Loucy (cell line): ENCODE results near the gene TM2D3.
"Not testable (repeated sequence)": the region's sequence is repeated elsewhere in the genome, so short reads cannot be mapped to it uniquely, and the experiment has no call there.

Experiments used
- H2AFZ ChIP-seq: fragments of 200-600 bp; sonication (generic); 2 replicates; pipeline ENCODE4 v1.6.0; 2016; ENCODE audit warnings: antibody characterized with exemption, mild to moderate bottlenecking, low read length, moderate library complexity
- H3F3A ChIP-seq: fragments of 200-600 bp; 2 replicates; pipeline ENCODE4 v1.6.0; 2016; ENCODE audit warnings: antibody characterized with exemption, low read depth, mild to moderate bottlenecking
- H3K27me3 ChIP-seq: fragments of 200-600 bp; sonication (generic); 2 replicates; pipeline ENCODE4 v1.6.1; 2014; ENCODE audit warnings: low read length, mild to moderate bottlenecking; ENCODE audit not compliant: insufficient read depth, poor library complexity, severe bottlenecking
- H3K36me3 ChIP-seq: fragments of 200-600 bp; sonication (generic); 2 replicates; pipeline ENCODE4 v1.6.1; 2016; ENCODE audit warnings: low read length; ENCODE audit not compliant: insufficient read depth
- H3K4me1 ChIP-seq: fragments of 200-600 bp; sonication (generic); 2 replicates; pipeline ENCODE4 v1.5.1; 2014; ENCODE audit warnings: low read length, mild to moderate bottlenecking; ENCODE audit not compliant: insufficient read depth, poor library complexity, severe bottlenecking
- H3K4me2 ChIP-seq: fragments of 200-600 bp; sonication (generic); 2 replicates; pipeline ENCODE4 v1.6.0; 2014; ENCODE audit warnings: antibody characterized with exemption, low read length, low read depth, mild to moderate bottlenecking; ENCODE audit not compliant: poor library complexity, severe bottlenecking
- H3K4me3 ChIP-seq: fragments of 200-600 bp; sonication (generic); 2 replicates; pipeline ENCODE4 v1.5.1; 2014; ENCODE audit warnings: low read length, mild to moderate bottlenecking, mixed read lengths; ENCODE audit not compliant: poor library complexity, severe bottlenecking
- H3K79me2 ChIP-seq: fragments of 200-600 bp; sonication (generic); 2 replicates; pipeline ENCODE4 v1.6.1; 2014; ENCODE audit warnings: low read length; ENCODE audit not compliant: insufficient read depth
- H3K9ac ChIP-seq: fragments of 200-600 bp; sonication (generic); 2 replicates; pipeline ENCODE4 v1.6.0; 2014; ENCODE audit warnings: mild to moderate bottlenecking, low read depth, low read length, moderate library complexity; ENCODE audit not compliant: poor library complexity, severe bottlenecking
- H3K9me2 ChIP-seq: fragments of 200-600 bp; sonication (generic); replicated peaks from 2 replicates; pipeline ENCODE4 v1.6.1; 2016; ENCODE audit warnings: low read depth, low read length, mixed read lengths
- H3K9me3 ChIP-seq: fragments of 200-600 bp; sonication (generic); 2 replicates; pipeline ENCODE4 v1.6.1; 2014; ENCODE audit warnings: mild to moderate bottlenecking, antibody characterized with exemption, low read length, low read depth; ENCODE audit not compliant: insufficient read depth
- H4K20me1 ChIP-seq: fragments of 200-600 bp; sonication (generic); 2 replicates; pipeline ENCODE4 v1.6.0; 2014; ENCODE audit warnings: antibody characterized with exemption, low read length, mild to moderate bottlenecking; ENCODE audit not compliant: insufficient read depth, poor library complexity, severe bottlenecking
- CTCF ChIP-seq: fragments of 200-600 bp; sonication (generic); conservative IDR thresholded peaks from 2 replicates; pipeline ENCODE4 v1.5.1; 2014; ENCODE audit warnings: mild to moderate bottlenecking, antibody characterized with exemption, low read length
- EZH2phosphoT487 ChIP-seq: fragments of 200-600 bp; IDR thresholded peaks from 2 replicates; pipeline ENCODE4 v1.6.1; 2018; ENCODE audit warnings: antibody characterized with exemption, mild to moderate bottlenecking, moderate library complexity, borderline replicate concordance

Gene TM2D3

GRCh38 chr15:101635944-101636727 lies 16.0 kb downstream of the TM2D3 start:
- Histone ChIP-seq H4K20me1 (peaks cover 6% of the 10 kb centered on the region), H3F3A (no peaks in the 10 kb centered on the region), H2AFZ (no peak overlapping the region), H3K9me3 (no peaks in the 10 kb centered on the region), H3K4me2 (no peak overlapping the region), H3K4me1 (peaks cover 4% of the 10 kb centered on the region), H3K79me2 (no peaks in the 10 kb centered on the region), H3K9me2 (no peaks in the 10 kb centered on the region), H3K4me3 (no peak overlapping the region), H3K36me3 (peaks cover 8% of the 10 kb centered on the region; the same call in 1 of the 2 replicates), H3K27me3 (no peaks in the 10 kb centered on the region), H3K9ac (no peak overlapping the region)
- TF ChIP-seq CTCF (no peak), EZH2phosphoT487 (no peak)

- Histone ChIP-seq H3K79me2 (no peaks in the 10 kb centered on the region), H3K9me3 (no peaks in the 10 kb centered on the region), H3K36me3 (no peaks in the 10 kb centered on the region), H3K4me3 (no peak overlapping the region), H4K20me1 (no peaks in the 10 kb centered on the region), H3F3A (no peaks in the 10 kb centered on the region), H3K9ac (no peak overlapping the region), H3K4me1 (no peaks in the 10 kb centered on the region), H3K9me2 (no peaks in the 10 kb centered on the region), H3K27me3 (no peaks in the 10 kb centered on the region), H2AFZ (no peak overlapping the region), H3K4me2 (no peak overlapping the region)
- TF ChIP-seq EZH2phosphoT487 (no peak), CTCF (no peak)
These were observed 18.8 kb downstream of the TM2D3 start for GRCh38 chr15:101633356-101633755.

- not testable (repeated sequence) for H3K9me2 ChIP-seq, H3K4me3 ChIP-seq, H2AFZ ChIP-seq
These were observed 25.5 kb downstream of the TM2D3 start for GRCh38 chr15:101626729-101627128.

GRCh38 chr15:101625980-101626379 lies 26.2 kb downstream of the TM2D3 start:
- no peaks in the 10 kb centered on the region for H3F3A ChIP-seq
- H4K20me1 ChIP-seq = no peaks in the 10 kb centered on the region
- no peak overlapping the region for H2AFZ ChIP-seq
- peaks cover 9% of the 10 kb centered on the region for H3K4me1 ChIP-seq
- H3K9ac ChIP-seq = no peak overlapping the region
- peaks cover 5% of the 10 kb centered on the region; the same call in 1 of the 2 replicates for H3K9me3 ChIP-seq
- H3K27me3 ChIP-seq = no peaks in the 10 kb centered on the region
- no peaks in the 10 kb centered on the region for H3K36me3 ChIP-seq
- no peak overlapping the region for H3K4me3 ChIP-seq
- H3K79me2 ChIP-seq = no peaks in the 10 kb centered on the region
- H3K4me2 ChIP-seq = no peak overlapping the region
- no peaks in the 10 kb centered on the region for H3K9me2 ChIP-seq
- no peak for TF ChIP-seq CTCF
- TF ChIP-seq EZH2phosphoT487 = no peak

More at GRCh38 chr15:101626729-101627128, 25.5 kb downstream of the TM2D3 start:
- H4K20me1 ChIP-seq, H3K9me3 ChIP-seq, H3K79me2 ChIP-seq, H3K4me1 ChIP-seq, H3K27me3 ChIP-seq, H3K9ac ChIP-seq, H3K4me2 ChIP-seq, H3K36me3 ChIP-seq, H3F3A ChIP-seq: not testable (repeated sequence)
